Stimulated activated CD8-positive, alpha-beta memory T cell treated with anti-CD3 and anti-CD28 coated beads, Interleukin-7, amount 100 ng/mL, for 1 hour (primary cell): Measurements from ENCODE around the gene LRSAM1.

Experiments
- DNase-seq, 2 donors: peaks; one replicate each; pipeline ENCODE4 v3.0.0-alpha.2; 2020; ENCODE audit warnings: low read depth in 2 of 2

Gene LRSAM1

DNA sequence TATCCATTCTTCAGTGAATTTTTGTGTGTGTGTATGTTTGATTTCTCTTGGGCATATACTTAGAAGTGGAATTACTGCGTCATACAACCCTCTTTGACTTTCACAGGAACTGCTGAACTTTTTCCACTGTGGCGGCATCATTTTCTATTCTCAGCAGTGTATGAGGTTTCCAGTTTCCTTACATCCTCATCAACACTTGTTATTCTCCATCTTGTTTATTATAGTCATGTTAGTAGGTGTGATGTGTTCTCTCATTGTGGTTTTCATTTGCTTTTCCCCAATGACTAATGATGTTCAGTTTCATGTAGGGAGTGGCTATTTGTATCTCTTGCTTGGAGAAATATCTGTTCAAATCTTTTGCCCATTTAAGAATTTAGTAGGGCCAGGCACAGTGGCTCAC lies 24.6 kb upstream of the LRSAM1 start:
- DNase-seq, result no peak

GRCh38 chr9:127428348-127428747 lies 23.0 kb upstream of the LRSAM1 start:
- no peak for DNase-seq

GRCh38 chr9:127430415-127430814 lies 20.9 kb upstream of the LRSAM1 start:
- no peak for DNase-seq

- no peak for DNase-seq
Measured at GRCh38 chr9:127437497-127438264, 13.6 kb upstream of the LRSAM1 start.

DNA sequence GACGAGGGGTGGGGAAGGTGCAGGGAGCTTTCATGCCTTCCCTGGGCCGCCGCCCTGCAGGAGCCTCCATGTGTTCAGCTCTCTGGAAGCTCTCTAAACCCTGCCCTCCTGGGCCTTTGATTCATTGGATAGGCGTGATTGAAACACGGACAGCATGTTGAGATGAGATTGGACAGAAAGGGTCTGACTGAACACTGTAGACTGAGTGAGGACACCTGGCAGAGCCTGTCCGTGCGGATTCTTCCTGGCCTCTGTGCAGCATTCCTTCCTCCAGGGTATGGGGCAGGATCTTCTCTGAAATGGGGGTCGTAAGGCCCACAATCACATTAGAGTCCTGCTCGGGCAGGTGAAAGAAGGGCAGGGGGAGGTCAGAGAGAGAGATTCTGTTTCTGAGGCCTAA lies 12.9 kb upstream of the LRSAM1 start:
- DNase-seq, result no peak

GRCh38 chr9:127444283-127444920 lies 6.9 kb upstream of the LRSAM1 start:
- no peak for DNase-seq

GRCh38 chr9:127444921-127445850 lies 6.1 kb upstream of the LRSAM1 start:
- DNase-seq, result no peak

GRCh38 chr9:127445851-127446712 lies 5.2 kb upstream of the LRSAM1 start:
- DNase-seq, result no peak

- DNase-seq, result no peak
Measured at GRCh38 chr9:127446713-127447415, 4.4 kb upstream of the LRSAM1 start.

DNA sequence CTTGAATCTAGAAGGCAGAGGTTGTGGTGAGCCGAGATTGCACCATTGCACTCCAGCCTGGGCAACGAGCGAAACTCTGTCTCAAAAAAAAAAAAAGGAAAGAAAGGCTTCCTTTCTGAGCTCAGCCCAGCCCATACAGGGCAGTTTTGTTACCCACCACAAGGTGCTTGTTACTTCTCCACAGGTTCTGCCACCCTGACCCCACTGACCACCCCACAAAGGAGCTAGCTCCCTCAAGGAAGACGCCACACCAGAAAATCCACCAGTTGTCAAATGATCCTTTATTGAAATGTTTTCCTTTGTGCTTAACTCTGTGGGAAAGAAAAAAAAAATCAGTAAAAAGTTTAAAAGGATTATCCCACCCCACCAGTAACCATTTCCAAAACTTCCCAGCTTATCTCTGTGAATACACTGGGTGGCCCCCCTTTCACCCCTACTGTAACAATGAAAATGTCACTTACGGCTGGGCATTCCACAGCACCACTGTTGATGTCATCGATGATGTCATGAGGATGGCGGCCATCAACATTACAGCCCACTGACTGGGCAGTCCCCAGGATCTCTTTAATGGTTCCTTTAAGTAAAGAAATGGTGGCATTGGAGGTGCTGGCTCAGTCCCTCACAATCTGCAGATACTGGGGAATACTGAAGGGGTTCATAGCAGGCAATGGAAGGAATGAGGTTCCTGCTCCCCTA lies 3.7 kb upstream of the LRSAM1 start:
- no peak for DNase-seq

DNA sequence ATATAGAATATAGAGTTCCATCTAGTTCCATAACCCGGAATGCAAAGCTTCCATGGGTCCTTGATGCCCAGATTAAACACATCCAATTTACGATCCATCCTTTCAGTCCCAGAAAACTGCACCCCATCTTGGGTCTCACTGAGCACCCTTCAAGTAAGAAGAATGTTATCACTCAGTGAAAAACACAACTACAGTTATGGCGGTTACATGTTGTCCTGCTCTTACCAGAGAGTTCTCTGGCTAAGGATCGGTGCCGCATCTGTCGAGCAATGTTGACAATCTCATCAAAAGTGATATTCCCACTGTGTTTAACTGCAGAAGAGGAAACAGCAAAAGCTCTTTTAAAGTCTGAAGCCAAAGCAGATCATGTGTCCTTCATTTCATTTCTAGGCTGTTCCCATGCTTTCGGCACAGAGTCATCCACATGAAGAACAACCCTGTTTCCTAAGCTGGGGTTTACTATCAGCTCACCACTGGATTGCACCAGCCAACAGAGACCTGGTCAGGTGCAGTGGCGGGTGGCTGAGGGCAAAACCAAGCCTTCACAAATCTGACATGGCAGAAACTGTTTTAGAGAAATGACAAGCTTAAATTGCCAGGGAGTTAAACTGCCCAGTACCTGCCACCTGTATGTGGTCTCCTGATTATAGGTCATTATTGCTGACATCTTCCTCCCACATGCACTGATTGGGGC lies 3.1 kb upstream of the LRSAM1 start:
- no peak for DNase-seq

DNA sequence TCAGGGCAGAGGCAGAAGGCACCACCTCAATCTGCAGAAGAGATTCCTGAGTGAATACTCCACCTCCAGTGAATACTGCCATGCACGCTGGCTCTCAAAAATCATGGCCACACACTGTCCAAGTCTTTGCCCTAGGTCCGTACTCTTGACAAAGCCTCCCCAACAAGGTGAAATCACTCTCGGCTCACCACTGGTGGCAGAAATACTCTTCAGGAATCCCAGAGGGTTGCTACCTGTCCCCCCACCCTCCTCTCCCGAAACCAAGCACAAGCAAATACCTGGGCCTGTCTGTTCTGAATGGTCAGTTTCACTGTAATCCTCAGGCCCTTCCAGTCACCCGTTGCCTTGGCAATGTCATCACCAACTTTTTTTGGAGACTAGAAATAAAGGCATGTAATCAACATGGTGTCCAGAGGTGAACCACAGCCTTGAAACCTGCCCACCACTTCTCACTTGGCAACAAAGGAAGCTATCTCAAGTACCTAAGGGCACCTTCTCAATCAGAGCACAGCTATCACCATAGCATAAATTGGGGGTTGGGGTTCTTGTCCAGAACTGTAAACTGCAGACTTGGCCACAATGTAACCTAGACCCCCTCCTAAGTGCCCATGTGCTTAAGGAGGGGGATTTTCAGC lies 1.9 kb upstream of the LRSAM1 start:
- no peak for DNase-seq

DNA sequence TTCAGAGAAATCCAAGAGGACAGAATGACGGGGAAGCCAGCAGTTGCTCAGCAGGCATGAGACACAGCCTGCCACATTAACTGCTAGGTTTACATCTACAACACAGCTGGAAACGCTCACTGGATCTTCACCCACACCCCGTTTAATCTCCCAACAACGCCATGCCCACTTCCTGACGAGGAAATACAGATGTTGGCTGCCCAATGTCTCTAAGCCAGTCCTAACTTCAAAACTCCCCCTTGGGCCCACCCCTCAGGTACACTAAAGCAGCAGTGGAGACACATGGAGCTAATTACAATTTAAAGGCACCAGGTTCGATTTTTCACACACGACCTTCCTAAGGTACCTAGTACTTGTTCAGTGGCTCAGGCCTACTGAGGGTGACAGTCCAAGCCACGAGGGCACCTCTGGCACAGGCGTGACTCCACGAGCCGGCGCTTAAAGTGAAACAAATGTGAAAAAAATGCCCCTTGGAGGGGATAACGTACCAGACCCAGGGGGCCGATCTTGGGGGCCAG lies 1.0 kb upstream of the LRSAM1 start:
- DNase-seq, result no peak

DNA sequence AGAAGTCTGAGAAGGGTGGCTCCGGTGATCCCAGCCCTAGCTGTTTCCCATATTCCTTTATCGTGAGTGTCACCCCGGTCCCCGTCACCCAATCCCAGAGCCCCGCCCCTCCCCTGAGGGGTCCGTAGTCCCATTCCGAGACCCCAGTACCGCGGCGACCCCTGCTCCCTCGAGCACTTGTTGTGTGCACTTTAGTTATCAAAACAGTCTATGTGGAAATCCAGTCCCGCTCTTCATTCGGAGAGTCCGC lies 223 bp downstream of the LRSAM1 start:
- no peak for DNase-seq

DNA sequence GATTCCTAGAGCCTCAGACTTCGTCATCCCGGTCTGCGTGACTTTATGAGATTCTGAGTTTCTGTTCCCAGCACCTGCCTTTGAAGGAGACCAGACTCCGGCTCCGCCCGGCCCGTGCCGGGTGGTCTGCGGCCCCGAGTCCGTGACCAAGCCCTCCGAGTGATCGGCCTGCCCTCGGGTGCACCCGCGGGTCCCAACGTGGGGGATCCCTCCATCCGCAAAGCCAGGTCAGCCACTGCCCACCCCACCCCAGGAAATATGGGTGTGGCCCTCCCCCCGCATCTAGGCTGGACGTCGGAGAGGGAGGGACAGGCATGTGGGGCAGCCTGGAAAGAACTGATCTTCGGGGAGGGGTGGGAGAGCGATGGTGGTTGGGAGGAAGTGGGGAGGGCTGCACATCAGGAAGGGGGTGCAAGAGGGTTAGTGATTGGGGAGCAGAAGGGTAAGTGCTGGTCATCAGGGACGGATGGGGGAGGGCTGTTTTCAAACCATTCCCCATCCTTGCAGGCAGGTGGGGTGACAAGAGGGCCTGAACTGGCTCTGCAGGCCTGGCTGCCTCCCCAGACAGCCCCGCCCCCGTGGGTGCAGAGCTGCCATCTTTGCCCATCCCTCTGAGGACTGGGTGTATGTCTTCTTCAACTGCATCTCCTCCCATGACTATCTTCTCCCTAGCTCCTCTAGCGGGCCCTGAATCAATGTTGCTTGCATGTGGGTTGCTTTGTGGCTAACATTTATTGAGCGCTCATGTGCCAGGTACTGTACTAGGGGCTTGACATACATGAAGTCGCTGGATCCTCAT lies 747 bp downstream of the LRSAM1 start:
- DNase-seq, result no peak

DNA sequence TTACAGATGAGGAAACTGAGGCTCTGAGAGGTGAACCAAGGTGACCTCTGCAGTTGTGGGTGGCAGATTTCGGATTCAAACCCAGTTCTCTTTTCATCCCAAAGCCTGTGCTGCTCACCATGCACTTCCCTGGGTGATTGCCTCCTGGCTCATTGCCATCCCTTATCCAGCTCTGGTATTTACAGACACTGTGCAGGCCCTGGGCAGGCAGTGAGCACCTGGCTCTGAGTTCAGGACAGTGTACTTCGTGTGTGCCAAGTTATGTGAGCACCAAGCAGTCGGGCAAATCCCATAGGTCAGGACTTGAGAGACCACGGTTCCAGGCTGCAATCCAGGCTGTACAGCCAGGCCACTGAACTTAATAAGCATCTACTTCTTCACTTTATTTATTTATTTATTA lies 1.4 kb downstream of the LRSAM1 start:
- no peak for DNase-seq

- no peak for DNase-seq
Measured at GRCh38 chr9:127455324-127455992, 4.1 kb downstream of the LRSAM1 start.
